Hindlimb muscle (tissue), 1 donor: ENCODE results near the gene UCK1. TPM values are rescaled to one million over a fixed set of nuclear protein-coding genes. Genes with fewer than 3 reads are reported as not detected.

ENCODE experiments used
- DNase-seq: peaks from one replicate; pipeline ENCODE4 v3.0.0-alpha.2; 2013
- polyA plus RNA-seq: library from polyadenylated mRNA; unstranded; fragments of 120-200 nt; gene quantifications from one replicate; pipeline ENCODE4 v1.2.1, GENCODE V29; 2013; ENCODE audit not compliant: insufficient read length

UCK1 gene
- 27.1 TPM for polyA plus RNA-seq

DNA sequence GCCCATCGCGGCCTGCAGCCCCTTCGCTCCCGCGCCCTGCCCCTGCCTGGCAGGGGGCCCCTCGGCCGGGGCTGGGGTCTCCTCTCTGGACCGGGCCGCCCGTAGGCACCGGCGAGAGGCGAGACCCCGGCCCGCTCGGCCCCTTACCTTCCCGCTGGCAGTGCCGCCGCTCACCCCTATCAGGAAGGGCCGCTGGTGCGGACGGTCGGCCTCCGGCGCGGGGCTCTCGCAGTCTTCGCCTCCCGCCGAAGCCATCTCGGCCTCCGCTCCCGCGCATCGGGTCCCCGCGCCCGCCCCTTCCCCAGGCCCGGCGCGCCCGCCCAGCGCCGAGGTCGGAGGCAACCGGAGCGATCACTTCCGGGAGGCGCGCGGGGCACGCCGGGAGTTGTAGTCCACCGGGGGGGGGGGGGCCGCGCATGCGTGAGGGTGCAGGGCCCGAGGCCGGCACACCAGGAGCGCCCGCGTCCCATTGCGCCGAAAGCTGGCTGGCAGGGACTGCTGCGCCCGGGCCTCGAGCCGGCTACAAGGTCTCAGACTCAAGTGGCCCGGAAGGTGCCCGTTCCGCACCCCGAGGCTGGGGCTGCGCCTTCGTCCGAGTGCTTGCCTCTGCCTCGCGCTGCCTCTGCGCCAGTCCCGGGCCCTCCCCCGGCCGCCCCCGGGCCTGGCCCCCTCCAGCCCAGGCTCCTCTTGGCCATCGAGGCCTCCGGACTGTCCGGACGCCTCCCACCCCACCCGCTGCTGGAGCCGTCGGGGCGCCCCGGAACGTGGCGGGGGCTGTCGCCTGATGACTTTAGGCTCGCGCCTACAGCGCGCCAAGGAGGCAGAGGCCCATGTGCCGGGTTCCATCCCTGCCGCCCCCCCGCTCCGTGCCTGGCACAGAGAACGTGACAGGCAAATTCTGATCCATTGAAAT is at the start of gene UCK1:
TSS of gene UCK1 (minus strand) at position 344 of the 913 bp plus-strand sequence. CDS start at position 255, 89 bp downstream.
- DNase-seq: peak; percentile 89

DNA sequence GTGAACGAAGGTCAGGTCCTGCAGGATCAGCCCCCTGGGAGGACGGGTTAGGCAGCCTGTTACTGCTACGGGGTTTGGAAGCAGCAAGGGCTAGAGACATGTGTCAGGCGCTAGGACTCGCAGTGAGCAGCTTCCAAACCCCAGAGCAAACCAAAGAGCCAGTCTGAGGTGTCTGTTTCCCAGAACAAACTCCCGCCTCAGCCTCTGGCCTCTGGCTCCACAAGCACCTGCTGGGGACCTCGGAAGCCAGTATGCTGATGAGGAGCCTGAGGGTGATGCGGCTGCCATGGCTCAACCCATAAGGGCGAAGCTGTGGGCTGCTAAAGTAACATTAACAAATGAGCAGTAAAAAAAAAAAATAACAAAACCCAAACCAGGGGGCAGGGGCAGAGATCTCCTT is 49.3 kb upstream of the UCK1 start:
- DNase-seq: no peak

DNA sequence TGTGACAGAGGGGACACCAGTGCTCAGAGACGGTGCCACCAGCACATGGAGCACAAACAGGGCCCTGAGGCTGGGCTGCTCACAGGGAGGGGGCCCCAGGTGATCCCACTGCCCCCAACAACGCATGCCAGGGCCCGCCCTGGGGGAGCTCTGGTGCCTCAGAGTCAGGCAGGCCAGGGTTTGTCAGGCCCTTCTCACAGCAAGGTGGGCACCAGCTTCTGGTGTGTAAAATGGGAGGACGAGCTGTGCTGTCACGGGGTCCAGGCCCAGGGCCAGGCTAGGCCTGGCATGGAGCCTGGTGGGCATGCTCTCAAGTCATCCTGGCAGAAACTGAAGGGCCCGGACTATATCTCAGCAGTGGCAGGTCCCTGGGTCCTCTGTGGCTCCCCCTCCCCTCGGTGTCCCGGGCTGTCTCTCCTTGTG is 48.7 kb upstream of the UCK1 start:
- no peak for DNase-seq

DNA sequence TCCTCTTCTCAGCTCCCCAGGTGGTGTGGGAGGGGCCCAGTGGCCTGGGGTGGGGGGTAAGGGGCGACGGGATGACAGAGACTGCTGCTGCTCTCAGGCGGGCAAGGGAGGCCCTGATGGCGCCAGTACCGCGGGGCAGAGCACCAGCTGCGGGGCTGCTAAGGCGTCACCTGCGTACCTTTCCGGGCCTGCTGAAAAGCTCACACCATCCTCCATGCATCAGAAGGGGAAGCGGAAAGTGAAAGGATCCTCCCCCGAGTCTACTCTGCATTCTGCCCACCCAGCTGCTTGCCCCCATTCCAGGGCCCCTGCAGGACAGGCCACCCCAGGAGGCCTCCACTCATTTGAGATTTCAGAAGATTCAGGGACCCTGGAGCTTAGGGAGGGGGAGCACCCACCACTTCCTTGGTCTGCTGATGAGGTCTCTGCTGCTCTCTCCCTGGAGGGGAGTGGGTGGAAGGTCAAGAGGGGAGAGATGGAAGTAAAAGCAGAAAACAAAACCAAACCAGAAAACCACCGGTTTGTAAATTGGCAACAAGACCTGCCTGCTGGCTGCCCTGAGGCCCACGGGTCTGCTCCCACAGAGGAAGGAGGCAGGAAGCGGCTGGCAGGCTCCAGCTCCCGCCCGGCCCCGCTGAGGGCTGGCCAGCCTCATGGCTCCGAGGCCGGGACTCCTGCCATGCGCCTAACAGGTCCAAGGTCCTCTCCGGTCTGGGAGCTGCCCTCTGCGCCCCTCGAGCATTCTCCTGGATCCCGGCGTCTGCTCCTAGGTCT is 47.9 kb upstream of the UCK1 start:
- DNase-seq: no peak

- no peak for DNase-seq
Observed at GRCh38 chr9:131578021-131578420, 47.0 kb upstream of the UCK1 start.

- no peak for DNase-seq
Observed at GRCh38 chr9:131577005-131578000, 46.2 kb upstream of the UCK1 start.

- DNase-seq: no peak
Observed at GRCh38 chr9:131575946-131576853, 45.1 kb upstream of the UCK1 start.

DNA sequence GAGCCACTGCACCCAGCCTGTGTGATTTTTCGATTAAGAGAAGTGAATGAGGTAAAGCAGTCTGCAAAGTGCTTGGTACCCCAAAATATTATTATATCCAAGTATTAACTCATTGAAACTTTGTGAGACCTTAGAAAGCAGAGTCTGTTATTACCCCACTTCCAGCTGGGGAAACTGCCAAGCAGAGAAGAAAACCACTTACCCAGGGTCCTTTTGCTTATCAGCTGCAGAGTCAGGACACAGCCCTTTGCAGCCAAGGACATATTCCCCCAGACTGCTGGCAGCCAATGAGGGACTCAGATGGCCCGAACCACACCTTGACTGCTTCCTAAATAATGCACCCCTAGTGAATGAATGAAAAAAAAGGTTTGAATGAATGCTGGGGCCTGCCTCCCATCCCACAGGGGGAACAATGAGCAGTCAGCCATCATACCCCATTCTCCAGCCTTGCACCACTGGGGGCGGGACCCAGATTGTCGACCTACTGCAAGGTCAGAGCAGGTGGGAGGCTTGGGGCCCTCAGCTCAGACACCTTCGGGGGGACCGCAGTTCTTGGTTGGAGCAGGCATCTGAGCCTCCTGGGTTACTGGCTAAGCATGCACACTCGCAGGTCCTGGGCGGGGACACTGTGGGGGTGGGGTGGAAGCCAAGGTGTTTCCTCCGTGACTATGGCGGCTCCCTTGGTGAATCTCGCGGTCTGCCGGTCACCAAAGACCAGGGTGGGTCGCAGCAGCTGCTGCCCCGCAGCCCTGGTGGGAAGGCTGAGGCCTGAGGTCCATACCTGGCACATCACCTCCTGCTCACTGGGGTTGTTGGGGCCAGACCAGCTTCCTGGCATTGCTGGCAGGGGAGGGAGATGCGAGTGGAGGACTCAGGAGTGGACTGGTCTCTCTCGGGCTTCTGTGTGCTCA is 43.9 kb upstream of the UCK1 start:
- no peak for DNase-seq

DNA sequence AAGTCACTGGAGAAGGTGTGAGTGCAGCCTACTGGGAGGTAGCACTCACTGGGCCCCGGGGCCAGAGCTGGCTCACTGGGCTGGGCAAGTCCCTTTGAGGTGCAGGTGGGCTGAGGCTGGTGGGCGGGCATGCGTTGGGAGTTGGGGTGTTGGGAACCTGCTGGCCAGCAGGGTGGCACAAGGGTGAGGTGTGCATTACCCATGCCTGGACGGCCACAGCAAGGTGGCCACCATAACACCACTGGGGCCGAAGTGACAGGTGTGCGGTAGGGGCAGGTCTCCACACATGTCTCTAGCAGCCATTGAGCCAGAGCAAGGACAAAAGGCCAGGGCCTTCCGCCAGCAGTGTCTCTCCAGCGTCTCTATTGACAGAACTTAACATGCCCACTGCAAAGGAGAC is 36.8 kb upstream of the UCK1 start:
- no peak for DNase-seq

DNA sequence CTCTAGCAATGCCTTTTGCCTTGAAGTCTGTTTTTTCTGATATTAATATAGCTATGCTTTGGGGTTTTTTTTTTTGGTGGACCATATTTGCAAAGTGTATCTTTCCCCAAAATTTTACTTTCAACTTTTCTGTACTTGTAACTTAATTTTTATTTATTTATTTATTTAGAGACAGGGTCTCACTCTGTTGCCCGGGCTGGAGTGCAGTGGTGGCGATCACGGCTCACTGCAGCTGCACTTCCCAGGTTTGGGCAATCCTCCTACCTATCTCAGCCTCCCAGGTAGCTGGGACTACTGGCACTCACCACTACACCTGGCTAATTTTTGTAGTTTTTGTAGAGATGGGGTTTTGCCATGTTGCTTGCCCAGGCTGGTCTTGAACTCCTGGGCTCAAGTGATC is 35.1 kb upstream of the UCK1 start:
- DNase-seq: no peak

GRCh38 chr9:131565369-131565768 is 34.3 kb upstream of the UCK1 start:
- no peak for DNase-seq

GRCh38 chr9:131562032-131562959 is 31.2 kb upstream of the UCK1 start:
- DNase-seq: no peak

- no peak for DNase-seq
Observed at GRCh38 chr9:131559421-131560000, 28.4 kb upstream of the UCK1 start.

GRCh38 chr9:131557855-131558548 is 26.9 kb upstream of the UCK1 start:
- DNase-seq: no peak

- no peak for DNase-seq
Observed at GRCh38 chr9:131555841-131556673, 25.0 kb upstream of the UCK1 start.

DNA sequence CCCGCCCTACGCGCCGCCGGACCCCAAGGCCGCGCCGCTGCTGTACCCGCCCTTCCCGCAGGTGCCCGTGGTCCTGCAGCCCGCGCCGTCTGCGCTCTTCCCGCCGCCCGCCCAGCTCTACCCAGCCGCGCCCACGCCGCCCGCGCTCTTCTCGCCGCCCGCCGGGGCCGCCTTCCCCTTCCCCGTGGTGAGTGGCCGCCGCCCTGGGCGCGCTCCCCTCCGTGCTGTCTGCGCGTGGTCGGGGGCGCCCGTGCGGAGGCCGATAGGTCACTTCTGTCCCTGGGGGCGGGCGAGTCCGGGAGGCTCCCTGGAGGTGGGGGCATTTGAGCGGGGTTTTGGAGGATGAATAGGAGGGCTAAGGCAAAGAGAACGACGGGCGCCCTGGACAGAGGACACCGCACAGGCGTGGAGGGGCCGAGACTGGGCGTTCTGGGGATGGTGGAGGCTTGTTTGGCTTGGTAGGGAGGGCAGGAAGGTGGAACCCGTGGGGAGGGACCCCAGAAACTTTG is 23.8 kb upstream of the UCK1 start:
- DNase-seq: no peak
